ENCODE measurements around the gene ZNF391.

GRCh38 chr6:27394073-27394472 is 5.5 kb downstream of the ZNF391 start:
- TF ChIP-seq EP300 (IDR thresholded peaks at IDR 0.05; ENCODE audit: borderline replicate concordance) (no peak), USF1 (IDR thresholded peaks at IDR 0.05) (no peak), MAX (IDR thresholded peaks at IDR 0.05) (no peak), RAD21 (IDR thresholded peaks at IDR 0.05; ENCODE audit: low read depth) (no peak)
